ENCODE measurements around the gene AGBL4. TPM values are rescaled to one million over a fixed set of nuclear protein-coding genes. Genes with fewer than 3 reads are reported as not detected.

Gene AGBL4
- total and polyA plus RNA-seq, 7 donors = 0.09 to 0.36 (median 0.16) TPM; not detected in 4

DNA sequence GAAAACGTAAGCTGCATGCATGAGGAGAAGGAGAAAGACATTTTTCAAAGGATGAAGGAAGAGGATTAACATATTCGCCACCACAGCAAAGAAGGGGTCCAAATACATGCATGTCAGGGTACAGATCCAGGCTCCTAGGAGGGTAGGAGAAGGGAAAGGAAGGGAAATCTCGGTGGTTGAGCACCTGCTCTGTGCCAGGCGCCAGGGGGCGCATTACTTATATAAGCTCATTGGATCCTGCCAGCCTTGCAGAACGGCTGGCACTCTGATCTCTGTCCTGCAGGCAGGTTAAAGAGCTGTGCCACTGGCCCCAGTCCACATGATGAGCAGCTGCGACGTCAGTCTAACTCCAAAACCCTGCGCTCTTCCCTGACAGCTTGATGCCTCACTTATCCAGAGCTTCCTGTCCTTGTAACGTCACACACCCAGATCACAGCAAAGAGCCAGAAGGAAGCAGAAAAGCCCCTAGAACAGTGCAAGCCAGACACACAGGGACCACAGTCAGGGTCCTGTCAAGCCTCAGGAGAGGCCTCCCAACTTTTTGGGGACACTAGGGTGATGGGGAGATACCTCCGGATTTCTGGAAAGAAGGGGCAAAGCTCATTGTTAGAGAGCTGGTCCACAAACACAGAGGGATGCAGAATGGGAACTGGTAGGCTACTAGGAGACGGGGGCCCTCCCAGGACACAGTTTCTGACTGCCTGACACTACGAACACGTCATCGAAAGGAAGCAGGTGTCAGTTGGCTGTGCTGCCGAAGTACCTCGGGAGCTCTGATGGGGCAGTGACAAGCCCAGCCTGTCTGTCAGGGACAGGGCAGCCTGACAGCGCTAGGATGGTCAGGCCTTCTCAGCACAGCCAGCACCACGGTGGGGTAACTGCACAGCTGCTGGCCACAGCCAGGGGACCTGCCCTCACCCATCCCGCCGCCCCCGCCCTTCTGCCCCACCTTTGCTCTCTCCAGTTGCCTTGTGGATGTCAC is 1346.2 kb downstream of the AGBL4 start:
- Histone ChIP-seq H3K4me3 (no peak overlapping the region), H3K27ac (no peak overlapping the region), H3K36me3 (no peaks in the 10 kb centered on the region), H3K9me3 (no peaks in the 10 kb centered on the region), H3K4me1 (peaks cover 0 to 5% (median 0%) of the 10 kb centered on the region in 4 donors), H3K27me3 (no peaks in the 10 kb centered on the region)
- WGBS, 2 donors = 44 to 56% methylated on average over 22 of the region's 22 CpGs
- DNase-seq = peak; percentile 79
- intact Hi-C loops (cut with DNase I) = loop anchor here (2.0 kb wide), 1 partner anchor 139 kb away; no protein-coding TSS in a partner anchor
- TF ChIP-seq EP300 (IDR thresholded peaks at IDR 0.05) (no peak), POLR2AphosphoS5 (IDR thresholded peaks at IDR 0.05) (no peak), POLR2A (IDR thresholded peaks at IDR 0.05) (no peak)
- TF ChIP-seq, protein P1, sequence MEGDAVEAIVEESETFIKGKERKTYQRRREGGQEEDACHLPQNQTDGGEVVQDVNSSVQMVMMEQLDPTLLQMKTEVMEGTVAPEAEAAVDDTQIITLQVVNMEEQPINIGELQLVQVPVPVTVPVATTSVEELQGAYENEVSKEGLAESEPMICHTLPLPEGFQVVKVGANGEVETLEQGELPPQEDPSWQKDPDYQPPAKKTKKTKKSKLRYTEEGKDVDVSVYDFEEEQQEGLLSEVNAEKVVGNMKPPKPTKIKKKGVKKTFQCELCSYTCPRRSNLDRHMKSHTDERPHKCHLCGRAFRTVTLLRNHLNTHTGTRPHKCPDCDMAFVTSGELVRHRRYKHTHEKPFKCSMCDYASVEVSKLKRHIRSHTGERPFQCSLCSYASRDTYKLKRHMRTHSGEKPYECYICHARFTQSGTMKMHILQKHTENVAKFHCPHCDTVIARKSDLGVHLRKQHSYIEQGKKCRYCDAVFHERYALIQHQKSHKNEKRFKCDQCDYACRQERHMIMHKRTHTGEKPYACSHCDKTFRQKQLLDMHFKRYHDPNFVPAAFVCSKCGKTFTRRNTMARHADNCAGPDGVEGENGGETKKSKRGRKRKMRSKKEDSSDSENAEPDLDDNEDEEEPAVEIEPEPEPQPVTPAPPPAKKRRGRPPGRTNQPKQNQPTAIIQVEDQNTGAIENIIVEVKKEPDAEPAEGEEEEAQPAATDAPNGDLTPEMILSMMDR (IDR thresholded peaks at IDR 0.05) = peak; percentile 15 to 55 (median 35)

DNA sequence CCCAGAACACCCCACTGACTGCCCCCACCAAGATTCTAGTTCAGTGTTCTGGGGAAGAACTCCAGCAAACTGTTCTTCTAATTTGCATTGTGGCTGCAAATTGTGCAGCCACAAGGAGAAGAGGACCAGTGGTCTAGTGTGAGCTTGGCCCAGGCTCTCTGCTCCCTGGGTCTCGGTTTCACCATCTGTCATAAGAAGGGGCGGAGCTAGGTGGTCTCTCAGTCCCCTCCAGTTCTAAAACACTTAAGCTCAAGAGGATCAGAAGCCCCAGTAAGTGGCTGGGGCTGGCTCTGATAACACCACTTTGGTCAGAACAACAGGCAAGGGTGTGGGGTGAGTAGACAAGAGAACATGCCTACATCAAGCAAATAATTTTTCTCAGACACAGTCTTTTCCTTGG is 1346.9 kb downstream of the AGBL4 start:
- Histone ChIP-seq H3K36me3 (no peaks in the 10 kb centered on the region), H3K4me1 (peaks cover 0 to 5% (median 0%) of the 10 kb centered on the region in 4 donors), H3K9me3 (no peaks in the 10 kb centered on the region), H3K27ac (no peak overlapping the region), H3K27me3 (no peaks in the 10 kb centered on the region), H3K4me3 (no peak overlapping the region)
- intact Hi-C loops (cut with DNase I) = loop anchor here (2.0 kb wide), 1 partner anchor 140 kb away; no protein-coding TSS in a partner anchor
- DNase-seq = no peak
- WGBS, 2 donors = 35 to 65% methylated on average over 2 of the region's 2 CpGs
- TF ChIP-seq, protein P1 (IDR thresholded peaks at IDR 0.05) = no peak
- no peak for TF ChIP-seq POLR2AphosphoS5 (IDR thresholded peaks at IDR 0.05)

DNA sequence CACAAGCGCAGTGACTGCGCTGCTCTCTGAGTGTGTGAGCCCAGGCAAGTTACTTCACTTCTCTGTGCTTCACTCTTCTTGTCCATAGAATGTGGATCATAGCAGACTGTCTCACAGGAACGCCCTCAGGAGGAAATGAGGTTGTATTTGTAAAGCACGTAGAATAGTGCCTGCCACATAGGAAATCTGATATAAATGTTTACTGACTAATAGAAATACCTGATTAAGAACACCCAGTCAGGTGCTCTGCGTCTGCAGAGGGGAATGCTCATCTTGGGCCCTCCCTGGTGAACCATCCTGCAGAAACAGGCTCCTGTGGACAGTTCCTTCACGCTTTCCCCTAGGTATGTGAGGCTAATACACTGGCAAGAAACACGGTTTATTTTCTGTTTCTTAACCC is 1347.4 kb downstream of the AGBL4 start:
- 72 to 86% methylated on average over 7 of the region's 7 CpGs for WGBS, 2 donors
- no peaks in the 10 kb centered on the region for H3K36me3 ChIP-seq
- no peak for DNase-seq
- intact Hi-C loops (cut with DNase I) = loop anchor here (2.0 kb wide), 1 partner anchor 140 kb away; no protein-coding TSS in a partner anchor
- H3K4me1 ChIP-seq = peaks cover 0 to 5% (median 0%) of the 10 kb centered on the region in 4 donors
- no peaks in the 10 kb centered on the region for H3K9me3 ChIP-seq
- no peaks in the 10 kb centered on the region for H3K27me3 ChIP-seq
- TF ChIP-seq EP300 (IDR thresholded peaks at IDR 0.05) = no peak
- no peak for TF ChIP-seq POLR2AphosphoS5 (IDR thresholded peaks at IDR 0.05)
- TF ChIP-seq POLR2A (IDR thresholded peaks at IDR 0.05) = no peak
- TF ChIP-seq, protein P1 (IDR thresholded peaks at IDR 0.05) = no peak
- H3K4me3 ChIP-seq = no peak overlapping the region
- H3K27ac ChIP-seq = no peak overlapping the region

DNA sequence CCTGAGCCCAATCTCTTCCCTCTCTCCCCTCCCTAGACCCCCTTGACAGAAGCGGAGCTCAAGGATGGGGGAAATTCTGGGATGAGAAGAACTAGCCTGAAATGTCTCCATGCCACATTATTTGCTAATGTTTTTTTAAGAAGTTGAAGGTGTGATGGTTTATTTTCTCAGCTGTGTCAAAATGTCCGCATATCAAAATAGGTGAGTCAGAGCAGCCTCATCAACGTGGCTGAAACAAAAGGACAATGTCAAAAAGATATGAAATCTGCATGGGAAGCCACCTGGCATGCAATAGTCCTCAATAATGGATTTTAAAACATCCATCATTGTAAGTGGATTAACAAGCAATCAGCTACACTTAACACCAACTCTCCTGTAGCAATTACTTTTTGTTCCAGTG is 1348.5 kb downstream of the AGBL4 start:
- DNase-seq = no peak
- H3K4me3 ChIP-seq = no peak overlapping the region
- H3K27me3 ChIP-seq = no peaks in the 10 kb centered on the region
- WGBS, 2 donors = 37 to 73% methylated on average over 3 of the region's 3 CpGs
- H3K4me1 ChIP-seq = peaks cover 0 to 11% (median 0%) of the 10 kb centered on the region in 4 donors
- no peaks in the 10 kb centered on the region for H3K36me3 ChIP-seq
- no peak overlapping the region for H3K27ac ChIP-seq
- no peak for TF ChIP-seq POLR2A (IDR thresholded peaks at IDR 0.05)
- TF ChIP-seq, protein P1 (IDR thresholded peaks at IDR 0.05) = no peak
- TF ChIP-seq POLR2AphosphoS5 (IDR thresholded peaks at IDR 0.05) = no peak
- TF ChIP-seq EP300 (IDR thresholded peaks at IDR 0.05) = no peak
- intact Hi-C loops (cut with DNase I) = no loop called here
- no peaks in the 10 kb centered on the region for H3K9me3 ChIP-seq
